ENCODE measurements around the gene CHRD.

Gene CHRD

GRCh38 chr3:184387174-184387714, 7.4 kb downstream of the CHRD start:
- DNase-seq (ENCODE audit: low read depth, low spot score), result no peak
- H3K4me3 ChIP-seq (ENCODE audit: low read depth, low read length), result no peak overlapping the region
- POLR2A ChIA-PET, result no interaction called here
- TF ChIP-seq CTCF (IDR thresholded peaks at IDR 0.05; ENCODE audit: insufficient read depth, low read length, missing control alignments), result no peak
- CTCF ChIA-PET, result interaction anchor here (1.1 to 4.8 kb wide), 2 partner anchors 15 to 126 kb away, joined by 3 to 43 read pairs; no protein-coding TSS in a partner anchor

DNA sequence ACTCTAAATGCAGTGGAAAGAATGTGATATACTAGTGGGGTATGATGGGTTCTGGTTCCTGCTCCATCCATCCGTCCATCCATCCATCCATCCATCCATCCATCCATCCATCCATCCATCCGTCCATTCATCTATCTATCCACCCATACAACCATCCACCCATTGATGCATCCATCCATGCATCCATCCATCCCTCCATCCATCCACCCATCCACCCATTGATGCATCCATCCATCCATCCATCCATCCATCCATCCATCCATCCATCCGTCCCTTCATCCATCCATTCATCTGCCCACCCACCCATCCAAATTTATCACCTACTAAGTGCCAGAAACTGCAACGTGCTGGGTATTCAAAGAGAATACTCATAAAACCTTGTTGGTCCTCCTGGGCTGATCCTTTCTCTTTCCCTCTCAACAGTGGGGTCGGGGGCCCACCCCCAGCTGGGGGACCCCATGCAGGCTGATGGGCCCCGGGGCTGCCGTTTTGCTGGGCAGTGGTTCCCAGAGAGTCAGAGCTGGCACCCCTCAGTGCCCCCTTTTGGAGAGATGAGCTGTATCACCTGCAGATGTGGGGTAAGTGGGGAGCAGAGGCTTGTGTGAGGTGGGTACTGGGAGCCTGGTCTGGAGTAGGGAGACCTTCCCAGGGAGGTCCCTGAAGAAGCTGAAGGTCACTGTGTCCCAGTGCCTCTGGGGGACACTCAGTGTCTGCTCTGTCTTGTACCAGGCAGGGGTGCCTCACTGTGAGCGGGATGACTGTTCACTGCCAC, 8.5 kb downstream of the CHRD start:
- TF ChIP-seq CTCF (IDR thresholded peaks at IDR 0.05; ENCODE audit: insufficient read depth, low read length, missing control alignments), result no peak
- ChIA-PET POLR2A (no interaction called here), CTCF (interaction anchor here (1.0 to 6.2 kb wide), 6 partner anchors 13 to 125 kb away, joined by 3 to 41 read pairs (median 3); no protein-coding TSS in a partner anchor)
- no peak overlapping the region for H3K4me3 ChIP-seq (ENCODE audit: low read depth, low read length)
- DNase-seq (ENCODE audit: low read depth, low spot score), result no peak

GRCh38 chr3:184388936-184389230, 9.0 kb downstream of the CHRD start:
- ChIA-PET POLR2A (no interaction called here), CTCF (interaction anchor here (1.0 to 6.2 kb wide), 6 partner anchors 14 to 150 kb away, joined by 3 to 41 read pairs (median 3); no protein-coding TSS in a partner anchor)
- no peak overlapping the region for H3K4me3 ChIP-seq (ENCODE audit: low read depth, low read length)
- no peak for DNase-seq (ENCODE audit: low read depth, low spot score)
- TF ChIP-seq CTCF (IDR thresholded peaks at IDR 0.05; ENCODE audit: insufficient read depth, low read length, missing control alignments), result no peak

DNA sequence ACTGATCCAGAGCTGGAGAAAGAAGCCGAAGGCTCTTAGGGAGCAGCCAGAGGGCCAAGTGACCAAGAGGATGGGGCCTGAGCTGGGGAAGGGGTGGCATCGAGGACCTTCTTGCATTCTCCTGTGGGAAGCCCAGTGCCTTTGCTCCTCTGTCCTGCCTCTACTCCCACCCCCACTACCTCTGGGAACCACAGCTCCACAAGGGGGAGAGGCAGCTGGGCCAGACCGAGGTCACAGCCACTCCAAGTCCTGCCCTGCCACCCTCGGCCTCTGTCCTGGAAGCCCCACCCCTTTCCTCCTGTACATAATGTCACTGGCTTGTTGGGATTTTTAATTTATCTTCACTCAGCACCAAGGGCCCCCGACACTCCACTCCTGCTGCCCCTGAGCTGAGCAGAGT, 9.5 kb downstream of the CHRD start:
- TF ChIP-seq CTCF (IDR thresholded peaks at IDR 0.05; ENCODE audit: insufficient read depth, low read length, missing control alignments), result no peak
- POLR2A ChIA-PET, result no interaction called here
- DNase-seq (ENCODE audit: low read depth, low spot score), result no peak
- no peak overlapping the region for H3K4me3 ChIP-seq (ENCODE audit: low read depth, low read length)
- CTCF ChIA-PET, result interaction anchor here (1.0 to 6.2 kb wide), 6 partner anchors 15 to 150 kb away, joined by 3 to 41 read pairs (median 3); no protein-coding TSS in a partner anchor

- CTCF ChIA-PET, result interaction anchor here (0.8 to 6.2 kb wide), 6 partner anchors 15 to 151 kb away, joined by 3 to 41 read pairs (median 3); no protein-coding TSS in a partner anchor
- DNase-seq (ENCODE audit: low read depth, low spot score), result no peak
- no peak for TF ChIP-seq CTCF (IDR thresholded peaks at IDR 0.05; ENCODE audit: insufficient read depth, low read length, missing control alignments)
- H3K4me3 ChIP-seq (ENCODE audit: low read depth, low read length), result no peak overlapping the region
- POLR2A ChIA-PET, result interaction anchor here (0.6 kb wide), 1 partner anchor 122 kb away, joined by 3 read pairs; no protein-coding TSS in a partner anchor
These were observed 10.2 kb downstream of the CHRD start for GRCh38 chr3:184389935-184390528.

- DNase-seq (ENCODE audit: low read depth, low spot score), result no peak
- H3K4me3 ChIP-seq (ENCODE audit: low read depth, low read length), result no peak overlapping the region
- ChIA-PET POLR2A (no interaction called here), CTCF (interaction anchor here (0.7 to 6.2 kb wide), 3 partner anchors 19 to 136 kb away, joined by 3 to 41 read pairs (median 3); no protein-coding TSS in a partner anchor)
- TF ChIP-seq CTCF (IDR thresholded peaks at IDR 0.05; ENCODE audit: insufficient read depth, low read length, missing control alignments), result no peak
These were observed 11.4 kb downstream of the CHRD start for GRCh38 chr3:184391266-184391665.

All from AG04449 (cell line).